GM23338 (cell line): ENCODE results near the gene TF. TPM values are rescaled to one million over a fixed set of nuclear protein-coding genes. Genes with fewer than 3 reads are reported as not detected.

ENCODE experiments used
- ATAC-seq: fragments of 200-7000 bp; cut with Tn5 transposase; 3 replicates; pipeline ENCODE4 v1.9.1; 2020
- DNase-seq: peaks from one replicate; pipeline ENCODE4 v3.0.0-alpha.2; 2015; ENCODE audit warnings: low spot score
- H2AFZ ChIP-seq: fragments of 200-600 bp; sonication (generic); 2 replicates; pipeline ENCODE4 v1.8.0; 2016; ENCODE audit warnings: antibody characterized with exemption, mild to moderate bottlenecking, moderate library complexity
- H3F3A ChIP-seq: fragments of 200-600 bp; sonication (generic); replicated peaks from 2 replicates; pipeline ENCODE4 v1.8.0; 2017; ENCODE audit warnings: antibody characterized with exemption, mixed run types, low read depth
- H3K27ac ChIP-seq: fragments of 200-600 bp; sonication (generic); 2 replicates; pipeline ENCODE4 v1.6.1; 2016; ENCODE audit warnings: low read depth
- H3K27me3 ChIP-seq: fragments of 200-600 bp; sonication (generic); 2 replicates; pipeline ENCODE4 v1.8.0; 2016; ENCODE audit warnings: mild to moderate bottlenecking, mixed run types, moderate library complexity; ENCODE audit not compliant: insufficient read depth
- H3K36me3 ChIP-seq: fragments of 200-600 bp; sonication (generic); 2 replicates; pipeline ENCODE4 v1.8.0; 2016; ENCODE audit warnings: mild to moderate bottlenecking; ENCODE audit not compliant: insufficient read depth
- H3K4me1 ChIP-seq: fragments of 200-600 bp; sonication (generic); 2 replicates; pipeline ENCODE4 v1.8.0; 2016; ENCODE audit warnings: mild to moderate bottlenecking, moderate library complexity; ENCODE audit not compliant: insufficient read depth
- H3K4me2 ChIP-seq: fragments of 200-600 bp; sonication (generic); 2 replicates; pipeline ENCODE4 v1.7.1; 2017; ENCODE audit warnings: mixed run types
- H3K4me3 ChIP-seq: fragments of 200-600 bp; sonication (generic); 2 replicates; pipeline ENCODE4 v1.6.1; 2016; ENCODE audit warnings: mixed run types
- H3K79me2 ChIP-seq: fragments of 200-600 bp; sonication (generic); replicated peaks from 2 replicates; pipeline ENCODE4 v1.8.0; 2017; ENCODE audit warnings: mild to moderate bottlenecking; ENCODE audit not compliant: insufficient read depth
- H3K9me2 ChIP-seq: fragments of 200-600 bp; sonication (generic); 2 replicates; pipeline ENCODE4 v1.8.0; 2017; ENCODE audit not compliant: insufficient read depth
- H4K20me1 ChIP-seq: fragments of 200-600 bp; sonication (generic); replicated peaks from 2 replicates; pipeline ENCODE4 v1.8.0; 2017; ENCODE audit warnings: mild to moderate bottlenecking; ENCODE audit not compliant: insufficient read depth
- H3K27ac Mint-ChIP-seq: 2 replicates; pipeline ENCODE4 v1.8.0; 2020; ENCODE audit warnings: inconsistent platforms, mild to moderate bottlenecking, moderate library complexity, mixed read lengths
- H3K27me3 Mint-ChIP-seq: 3 replicates; pipeline ENCODE4 v1.8.0; 2022; ENCODE audit warnings: low read depth, mild to moderate bottlenecking, moderate library complexity, mixed read lengths, inconsistent platforms; ENCODE audit not compliant: insufficient read depth, poor library complexity
- H3K36me3 Mint-ChIP-seq: 3 replicates; pipeline ENCODE4 v1.8.0; 2021; ENCODE audit warnings: low read depth, mild to moderate bottlenecking, inconsistent platforms, moderate library complexity, mixed read lengths
- H3K4me1 Mint-ChIP-seq: 3 replicates; pipeline ENCODE4 v1.8.0; 2020; ENCODE audit warnings: mild to moderate bottlenecking, inconsistent platforms, mixed read lengths
- H3K4me3 Mint-ChIP-seq: 3 replicates; pipeline ENCODE4 v1.8.0; 2021; ENCODE audit warnings: moderate library complexity, mild to moderate bottlenecking, inconsistent platforms, mixed read lengths
- H3K9me3 Mint-ChIP-seq: 3 replicates; pipeline ENCODE4 v1.8.0; 2020; ENCODE audit warnings: moderate library complexity, mild to moderate bottlenecking, inconsistent platforms, mixed read lengths
- CREB1 ChIP-seq: fragments of 250-450 bp; sonication (Bioruptor Pico); IDR thresholded peaks from 2 replicates; pipeline ENCODE4 v1.5.0; 2020; ENCODE audit warnings: low read depth, mild to moderate bottlenecking, moderate library complexity
- ETS1 ChIP-seq: IDR thresholded peaks from 2 replicates; pipeline ENCODE4 v1.6.1; 2016; ENCODE audit warnings: antibody characterized with exemption
- JUNB ChIP-seq: IDR thresholded peaks from one replicate; pipeline ENCODE4 v1.6.1; 2016; ENCODE audit warnings: antibody characterized with exemption; ENCODE audit not compliant: unreplicated experiment
- REST ChIP-seq: IDR thresholded peaks from one replicate; pipeline ENCODE4 v1.6.1; 2018; ENCODE audit warnings: antibody characterized with exemption; ENCODE audit not compliant: unreplicated experiment
- STAT1 ChIP-seq: IDR thresholded peaks from one replicate; pipeline ENCODE4 v1.6.1; 2016; ENCODE audit warnings: antibody characterized with exemption; ENCODE audit not compliant: unreplicated experiment
- ZNF331 ChIP-seq: fragments of 250-450 bp; sonication (Bioruptor Pico); IDR thresholded peaks from 2 replicates; pipeline ENCODE4 v1.5.0; 2020; ENCODE audit warnings: low read depth, mild to moderate bottlenecking, moderate library complexity
- ZNF462 ChIP-seq: fragments of 250-450 bp; sonication (Bioruptor Pico); IDR thresholded peaks from 2 replicates; pipeline ENCODE4 v1.5.0; 2020; ENCODE audit warnings: mild to moderate bottlenecking, moderate library complexity
- polyA plus RNA-seq: library from polyadenylated mRNA; unstranded; fragments of >200 nt; fragmentation: Nextera tagmentation; extraction: Ambion mirVana; gene quantifications from 2 replicates; pipeline ENCODE4 v1.2.1, GENCODE V29; 2016
- total RNA-seq: library from RNA; depleted of rRNA; stranded (reverse); fragments of >200 nt; shearing (Covaris generic); gene quantifications from 2 replicates; pipeline ENCODE4 v1.2.3, GENCODE V29; 2014

Gene TF
- total and polyA plus RNA-seq, 2 experiments from 2014 or later = 0.03 to 0.76 TPM

- Histone ChIP-seq H3K36me3 (peaks cover 12% of the 10 kb centered on the region), H3K79me2 (peaks cover 19% of the 10 kb centered on the region), H3K27ac (no peak overlapping the region), H2AFZ (peak overlapping the region; percentile 94), H3K4me3 (peak overlapping the region; percentile 86), H3K27me3 (no peaks in the 10 kb centered on the region), H3K4me1 (peaks cover 5% of the 10 kb centered on the region), H4K20me1 (no peaks in the 10 kb centered on the region; the same call in 1 of the 2 replicates), H3K9me2 (no peaks in the 10 kb centered on the region; the same call in 1 of the 2 replicates), H3F3A (no peaks in the 10 kb centered on the region), H3K4me2 (peak overlapping the region; percentile 80)
- Mint-ChIP-seq H3K27ac (no peak overlapping the region), H3K9me3 (no peaks in the 10 kb centered on the region), H3K36me3 (peaks cover 27% of the 10 kb centered on the region), H3K27me3 (peaks cover 3% of the 10 kb centered on the region), H3K4me1 (peaks cover 11% of the 10 kb centered on the region), H3K4me3 (peak overlapping the region; percentile 93)
- TF ChIP-seq ZNF331 (CRISPR knock-in tag) (no peak), CREB1 (CRISPR knock-in tag) (no peak), JUNB (no peak), REST (no peak)
- ATAC-seq (no peak), DNase-seq (no peak)
Observed at GRCh38 chr3:133804896-133805295, 58.7 kb downstream of the TF start.

GRCh38 chr3:133805384-133805701, 59.1 kb downstream of the TF start:
- H3K27me3 Mint-ChIP-seq = peaks cover 3% of the 10 kb centered on the region
- Histone ChIP-seq H3K27ac (no peak overlapping the region), H3F3A (no peaks in the 10 kb centered on the region), H2AFZ (peak overlapping the region; percentile 94), H3K4me2 (peak overlapping the region; percentile 80), H4K20me1 (no peaks in the 10 kb centered on the region; the same call in 1 of the 2 replicates), H3K79me2 (peaks cover 19% of the 10 kb centered on the region), H3K27me3 (no peaks in the 10 kb centered on the region), H3K9me2 (no peaks in the 10 kb centered on the region; the same call in 1 of the 2 replicates), H3K36me3 (peaks cover 12% of the 10 kb centered on the region), H3K4me3 (peak overlapping the region; percentile 86), H3K4me1 (peaks cover 5% of the 10 kb centered on the region)
- peaks cover 11% of the 10 kb centered on the region for H3K4me1 Mint-ChIP-seq
- no peaks in the 10 kb centered on the region for H3K9me3 Mint-ChIP-seq
- ATAC-seq = no peak
- DNase-seq = no peak
- H3K36me3 Mint-ChIP-seq = peaks cover 31% of the 10 kb centered on the region
- H3K27ac Mint-ChIP-seq = peak overlapping the region; percentile 63; the same call in 1 of the 2 replicates
- H3K4me3 Mint-ChIP-seq = peak overlapping the region; percentile 93
- no peak for TF ChIP-seq ZNF331 (CRISPR knock-in tag)
- TF ChIP-seq REST = no peak
- no peak for TF ChIP-seq ZNF462 (CRISPR knock-in tag)
- no peak for TF ChIP-seq ETS1
- no peak for TF ChIP-seq STAT1
